IPS-18c (cell line): ENCODE data around the gene SRGAP2B.
"Not testable (repeated sequence)": the region's sequence is repeated elsewhere in the genome, so short reads cannot be mapped to it uniquely, and the experiment has no call there.

ENCODE experiments used
- H3K4me3 ChIP-seq: 2 replicates; pipeline ENCODE4 v1.7.0; 2013; ENCODE audit warnings: low read depth, mild to moderate bottlenecking, low read length, moderate library complexity; ENCODE audit not compliant: insufficient read depth
- H3K9me3 ChIP-seq: one replicate; pipeline ENCODE4 v1.6.1; 2013; ENCODE audit warnings: mild to moderate bottlenecking, low read length, moderate library complexity; ENCODE audit not compliant: control insufficient read depth, insufficient read depth

Gene SRGAP2B

GRCh38 chr1:144982802-144983525 lies 112.2 kb downstream of the SRGAP2B start:
- not testable (repeated sequence) for H3K4me3 ChIP-seq, H3K9me3 ChIP-seq

GRCh38 chr1:144981157-144981556 lies 114.0 kb downstream of the SRGAP2B start:
- H3K9me3 ChIP-seq, H3K4me3 ChIP-seq: not testable (repeated sequence)

GRCh38 chr1:144979960-144980595 lies 115.0 kb downstream of the SRGAP2B start:
- not testable (repeated sequence) for H3K9me3 ChIP-seq, H3K4me3 ChIP-seq

GRCh38 chr1:144977856-144978255 lies 117.3 kb downstream of the SRGAP2B start:
- not testable (repeated sequence) for H3K9me3 ChIP-seq, H3K4me3 ChIP-seq

GRCh38 chr1:144971936-144972335 lies 123.2 kb downstream of the SRGAP2B start:
- not testable (repeated sequence) for H3K4me3 ChIP-seq

GRCh38 chr1:144966488-144966887 lies 128.6 kb downstream of the SRGAP2B start:
- H3K9me3 ChIP-seq = not testable (repeated sequence)

More at GRCh38 chr1:144971936-144972335, 123.2 kb downstream of the SRGAP2B start:
- H3K9me3 ChIP-seq = not testable (repeated sequence)

GRCh38 chr1:144964765-144965164 lies 130.4 kb downstream of the SRGAP2B start:
- not testable (repeated sequence) for H3K9me3 ChIP-seq, H3K4me3 ChIP-seq

More at GRCh38 chr1:144966488-144966887, 128.6 kb downstream of the SRGAP2B start:
- H3K4me3 ChIP-seq = not testable (repeated sequence)

- not testable (repeated sequence) for H3K4me3 ChIP-seq, H3K9me3 ChIP-seq
Measured at GRCh38 chr1:144964186-144964585, 130.9 kb downstream of the SRGAP2B start.

- H3K4me3 ChIP-seq, H3K9me3 ChIP-seq: not testable (repeated sequence)
Measured at GRCh38 chr1:144963571-144963970, 131.6 kb downstream of the SRGAP2B start.

- not testable (repeated sequence) for H3K4me3 ChIP-seq
Measured at GRCh38 chr1:144961604-144962583, 133.2 kb downstream of the SRGAP2B start.

GRCh38 chr1:144960929-144961488 lies 134.1 kb downstream of the SRGAP2B start:
- H3K9me3 ChIP-seq, H3K4me3 ChIP-seq: not testable (repeated sequence)

More at GRCh38 chr1:144961604-144962583, 133.2 kb downstream of the SRGAP2B start:
- not testable (repeated sequence) for H3K9me3 ChIP-seq

GRCh38 chr1:144948390-144948789 lies 146.7 kb downstream of the SRGAP2B start:
- H3K9me3 ChIP-seq, H3K4me3 ChIP-seq: not testable (repeated sequence)

GRCh38 chr1:144947495-144947894 lies 147.6 kb downstream of the SRGAP2B start:
- not testable (repeated sequence) for H3K9me3 ChIP-seq, H3K4me3 ChIP-seq

GRCh38 chr1:144946525-144947480 lies 148.3 kb downstream of the SRGAP2B start:
- not testable (repeated sequence) for H3K9me3 ChIP-seq, H3K4me3 ChIP-seq

- H3K9me3 ChIP-seq, H3K4me3 ChIP-seq: not testable (repeated sequence)
Measured at GRCh38 chr1:144941710-144942109, 153.4 kb downstream of the SRGAP2B start.

- not testable (repeated sequence) for H3K4me3 ChIP-seq, H3K9me3 ChIP-seq
Measured at GRCh38 chr1:144940054-144940453, 155.1 kb downstream of the SRGAP2B start.
